NCI-H82 treated with DMSO at 0.1 percent for 48 hours (cell line): ENCODE results near the gene ZCCHC8.
"Not testable (repeated sequence)": the region's sequence is repeated elsewhere in the genome, so short reads cannot be mapped to it uniquely, and the experiment has no call there.

Experiments
- DNase-seq: peaks from one replicate; lab custom pipeline; 2025; ENCODE audit not compliant: unreplicated experiment; lab: John Stamatoyannopoulos, UW

ZCCHC8 gene

DNA sequence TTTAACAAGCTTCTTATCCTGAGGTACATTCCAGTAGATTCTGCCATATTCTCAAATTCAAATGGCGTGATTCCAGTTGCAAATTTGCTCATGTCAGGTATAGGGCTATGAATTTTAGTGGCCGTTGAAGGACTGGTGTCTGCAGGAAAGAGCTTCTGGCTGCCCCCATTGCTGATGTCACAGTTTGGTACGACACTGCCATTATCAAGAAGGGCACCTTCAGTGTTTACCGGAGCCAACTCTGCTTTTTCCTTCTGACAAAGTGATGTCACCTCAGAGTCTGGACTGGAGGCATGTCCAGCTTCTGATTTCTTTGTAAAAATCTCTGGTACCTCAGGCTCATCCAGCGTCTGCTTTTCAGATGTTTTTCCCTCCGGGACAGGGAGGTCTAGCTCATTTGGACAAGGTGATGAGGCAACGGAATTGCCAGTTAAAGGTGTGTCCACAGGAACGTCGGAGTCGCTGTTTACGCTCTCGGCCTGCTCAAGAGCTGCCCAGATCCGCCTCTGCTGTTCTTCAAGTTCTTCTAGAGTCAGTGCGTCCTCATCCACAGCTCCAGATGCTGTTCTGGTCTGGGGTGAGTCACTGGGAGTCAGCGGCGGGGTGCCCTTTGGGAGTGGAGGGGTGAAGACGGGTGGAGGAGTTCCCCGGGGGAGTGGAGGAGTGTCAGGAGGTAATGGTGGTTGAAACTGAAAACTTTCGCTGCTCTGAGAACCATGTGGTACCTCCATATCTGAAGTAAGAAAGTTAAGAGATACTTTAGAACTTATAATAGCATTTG lies 27.0 kb downstream of the ZCCHC8 start:
- DNase-seq = no peak

DNA sequence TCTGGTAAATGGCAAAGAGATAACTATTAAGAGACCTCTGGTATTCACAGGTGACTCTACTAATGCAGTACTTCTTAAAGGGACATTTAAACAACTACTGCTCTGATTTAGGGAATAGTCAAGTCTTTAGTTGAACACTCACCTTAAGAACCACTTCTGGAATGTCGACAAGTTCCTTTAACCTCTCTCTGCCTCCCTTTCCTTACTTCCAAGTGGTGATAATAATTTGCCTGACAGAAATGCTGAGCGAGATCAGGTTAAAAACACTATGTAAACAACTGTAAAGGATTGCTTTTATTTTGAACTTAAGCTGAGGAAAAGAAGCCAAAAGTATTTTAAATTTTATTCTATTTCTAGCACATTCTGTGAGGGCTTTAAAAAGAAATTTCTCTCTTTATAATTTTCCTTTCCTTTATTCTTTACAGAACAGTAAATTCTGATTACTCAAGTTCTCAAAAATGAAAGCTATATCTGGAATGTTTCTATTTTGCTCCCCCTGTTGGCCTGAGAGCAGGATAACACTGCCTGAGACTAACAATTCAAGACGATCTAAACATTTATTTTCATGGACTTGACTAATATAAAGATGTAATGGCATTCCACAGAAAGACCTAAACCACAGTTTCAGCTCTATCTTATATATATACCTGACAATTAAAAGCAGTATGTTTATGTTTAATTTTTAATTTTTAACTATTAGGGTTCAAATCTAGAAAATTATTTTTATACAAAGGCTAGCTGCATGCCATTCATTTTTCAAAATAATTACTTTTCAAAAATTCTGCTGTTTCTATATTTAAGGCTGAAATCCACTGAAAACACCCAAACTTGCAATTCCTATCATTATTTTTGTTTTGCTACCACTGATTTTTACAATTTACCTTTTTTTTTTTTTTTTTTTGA lies 29.2 kb downstream of the ZCCHC8 start:
- DNase-seq = peak; percentile 22

DNA sequence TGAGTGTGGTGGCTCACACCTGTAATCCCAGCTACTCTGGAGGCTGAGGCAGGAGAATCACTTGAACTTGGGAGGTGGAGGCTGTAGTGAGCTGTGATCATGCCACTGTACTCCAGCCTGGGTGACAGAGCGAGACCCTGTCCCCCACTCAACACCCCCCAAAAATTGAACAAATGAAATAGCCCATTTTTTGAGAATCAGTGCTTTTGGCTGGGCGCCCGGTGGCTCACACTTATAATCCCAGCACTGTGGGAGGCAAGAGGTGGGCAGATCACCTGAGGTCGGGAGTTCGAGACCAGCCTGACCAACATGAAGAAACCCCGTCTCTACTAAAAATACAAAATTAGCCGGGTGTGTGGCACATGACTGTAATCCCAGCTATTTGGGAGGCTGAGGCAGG lies 30.2 kb downstream of the ZCCHC8 start:
- DNase-seq = not testable (repeated sequence)

DNA sequence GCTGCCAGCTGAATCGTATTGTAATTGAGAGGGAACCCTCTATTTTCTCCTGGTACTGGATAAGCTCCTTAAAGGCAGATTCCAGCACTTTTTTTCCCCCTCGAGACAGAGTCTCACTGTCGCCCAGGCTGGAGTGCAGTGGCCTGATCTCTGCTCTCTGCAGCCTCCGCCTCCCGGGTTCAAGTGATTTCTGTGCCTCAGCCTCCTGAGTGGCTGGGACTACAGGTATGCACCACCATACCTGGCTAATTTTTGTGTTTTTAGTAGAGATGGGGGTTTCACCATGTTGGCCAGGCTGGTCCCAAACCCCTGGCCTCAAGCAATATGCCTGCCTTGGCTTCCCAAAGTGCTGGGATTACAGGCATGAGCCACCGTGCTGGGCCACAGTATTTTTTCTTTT lies 30.9 kb downstream of the ZCCHC8 start:
- DNase-seq = peak; percentile 11

DNA sequence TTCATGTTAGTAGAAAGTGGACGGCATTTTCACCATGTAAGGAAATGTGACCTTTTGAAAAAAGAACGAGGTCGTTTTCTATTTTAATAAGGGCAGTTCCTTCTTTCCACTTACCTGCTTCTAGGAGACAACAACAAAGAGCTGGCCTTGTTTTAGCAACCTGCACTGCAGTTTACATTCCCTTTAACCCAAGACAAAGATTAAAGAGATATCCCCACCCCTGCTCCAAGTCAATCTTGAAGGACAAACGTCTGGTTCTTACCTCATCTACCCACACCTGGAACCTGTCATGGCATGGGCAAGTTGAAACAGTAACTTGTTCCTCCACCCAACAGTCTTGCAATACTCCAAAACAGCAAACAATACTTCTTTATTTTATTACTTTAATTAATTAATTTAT lies 32.7 kb downstream of the ZCCHC8 start:
- DNase-seq = no peak

DNA sequence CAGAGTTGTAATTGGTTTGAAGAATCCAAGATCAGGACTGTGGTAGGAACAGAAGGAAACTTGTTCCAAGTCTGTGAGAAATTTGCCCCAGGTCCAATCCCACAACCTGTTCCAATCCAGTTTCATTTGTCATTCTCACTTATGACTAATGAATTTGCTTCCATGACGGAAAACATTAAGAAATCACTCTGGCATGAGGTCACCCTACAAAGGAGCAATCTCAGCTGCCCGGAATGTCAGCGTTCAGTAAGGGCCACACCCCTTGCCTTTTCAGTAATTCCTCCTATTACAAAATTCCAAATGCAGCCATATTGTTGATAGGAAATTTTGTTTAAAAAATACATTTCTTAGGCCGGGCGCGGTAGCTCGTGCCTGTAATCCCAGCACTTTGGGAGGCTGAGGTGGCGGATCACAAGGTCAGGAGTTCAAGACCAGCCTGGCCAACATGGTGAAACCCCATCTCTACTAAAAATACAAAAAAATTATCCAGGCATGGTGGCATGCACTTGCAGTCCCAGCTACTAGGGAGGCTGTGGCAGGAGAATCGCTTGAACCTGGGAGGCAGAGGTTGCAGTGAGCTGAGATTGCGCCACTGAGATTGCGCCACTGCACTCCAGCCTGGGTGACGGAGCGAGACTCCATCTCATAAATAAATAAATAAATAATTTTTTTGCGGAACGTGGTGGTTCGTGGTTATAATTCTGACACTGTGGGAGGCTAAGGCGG lies 36.3 kb downstream of the ZCCHC8 start:
- DNase-seq = not testable (repeated sequence)

DNA sequence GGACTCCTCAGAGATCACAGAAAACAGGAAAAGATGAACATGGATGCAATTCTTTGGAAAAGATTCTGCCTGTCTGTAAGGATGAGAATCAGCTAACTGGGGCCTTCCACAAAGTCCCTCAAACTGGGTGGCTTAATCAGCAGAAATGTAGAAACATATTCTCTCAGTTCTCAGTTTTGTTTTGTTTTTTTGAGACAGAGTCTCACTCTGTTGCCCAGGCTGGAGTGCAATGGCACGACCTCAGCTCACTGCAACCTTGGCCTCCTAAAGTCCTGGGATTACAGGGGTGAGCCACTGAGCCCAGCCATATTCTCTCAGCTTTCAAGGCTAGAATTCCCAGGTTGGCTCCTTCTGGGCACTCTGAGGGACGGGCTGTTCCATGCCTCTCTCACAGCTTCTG lies 40.1 kb downstream of the ZCCHC8 start:
- no peak for DNase-seq

DNA sequence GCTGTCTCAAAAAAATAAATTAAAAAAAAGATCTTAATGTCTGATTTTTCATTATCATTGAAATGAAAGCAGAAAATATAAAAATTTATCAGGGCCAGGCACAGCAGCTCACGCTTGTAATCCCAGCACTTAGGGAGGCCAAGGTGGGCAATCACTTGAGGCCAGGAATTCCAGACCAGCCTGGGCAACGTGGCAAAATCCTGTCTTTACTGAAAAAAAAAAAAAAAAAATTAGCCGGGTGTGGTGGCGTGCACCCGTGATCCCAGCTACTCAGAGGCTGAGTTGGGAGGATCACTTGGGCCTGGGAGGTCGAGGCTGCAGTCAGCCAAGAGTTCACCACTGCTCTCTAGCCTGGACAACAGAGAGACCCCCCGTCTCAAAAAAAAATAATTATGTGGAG lies 40.7 kb downstream of the ZCCHC8 start:
- no peak for DNase-seq

DNA sequence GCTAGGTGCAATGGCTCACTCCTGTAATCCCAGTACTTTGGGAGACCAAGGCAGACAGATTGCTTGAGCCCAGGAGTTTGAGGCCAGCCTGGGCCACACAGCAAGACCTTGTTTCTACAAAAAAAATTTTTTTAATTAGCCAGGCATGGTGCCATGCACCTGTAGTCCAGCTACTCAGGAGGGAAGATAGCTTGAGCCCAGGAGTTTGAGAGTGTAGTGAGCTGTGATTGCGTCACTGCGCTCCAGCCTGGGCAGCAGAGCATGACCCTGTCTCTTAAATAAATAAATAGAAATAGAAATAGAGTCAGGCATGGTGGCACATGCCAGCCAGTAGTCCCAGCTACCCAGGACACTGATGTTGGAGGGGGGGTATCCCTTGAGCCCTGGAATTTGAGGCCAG lies 41.5 kb downstream of the ZCCHC8 start:
- no peak for DNase-seq

DNA sequence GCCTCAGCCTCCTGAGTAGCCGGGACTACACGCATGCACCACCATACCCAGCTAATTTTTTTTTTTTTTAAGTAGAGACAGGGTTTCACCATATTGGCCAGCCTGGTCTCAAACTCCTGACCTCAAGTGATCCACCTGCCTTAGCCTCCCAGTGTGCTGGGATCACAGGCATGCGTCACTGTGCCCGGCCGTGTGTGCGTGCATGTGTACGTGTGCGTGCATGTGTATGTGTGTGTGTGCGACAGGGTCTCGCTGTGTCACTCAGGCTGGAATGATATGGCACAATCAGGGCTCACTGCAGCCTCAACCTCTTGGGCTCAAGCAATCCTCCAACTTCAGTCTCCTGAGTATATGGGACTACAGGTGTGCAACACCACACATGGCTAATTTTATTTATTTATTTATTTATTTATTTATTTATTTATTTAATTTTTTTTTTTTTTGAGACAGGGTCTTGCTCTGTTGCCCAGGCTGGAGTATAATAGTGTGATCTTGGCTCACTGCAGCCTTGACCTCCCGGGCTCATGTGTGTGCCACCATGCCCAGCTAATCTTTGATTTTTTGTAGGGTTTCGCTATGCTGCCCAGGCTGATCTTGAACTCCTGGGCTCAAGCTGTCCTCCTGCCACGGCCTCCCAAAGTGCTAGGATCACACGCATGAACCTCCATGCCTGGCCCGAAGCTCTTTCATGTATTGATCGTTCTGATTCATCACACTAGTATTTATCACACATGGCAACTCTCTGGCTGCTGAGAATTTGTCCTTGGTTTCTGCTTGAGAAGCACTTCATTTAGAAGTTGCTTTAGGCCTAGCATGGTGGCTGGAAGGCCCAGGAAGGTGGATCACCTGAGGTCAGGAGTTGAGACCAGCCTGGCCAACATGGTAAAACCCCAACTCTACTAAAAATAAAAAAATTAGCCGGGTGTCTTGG lies 42.4 kb downstream of the ZCCHC8 start:
- DNase-seq = no peak

DNA sequence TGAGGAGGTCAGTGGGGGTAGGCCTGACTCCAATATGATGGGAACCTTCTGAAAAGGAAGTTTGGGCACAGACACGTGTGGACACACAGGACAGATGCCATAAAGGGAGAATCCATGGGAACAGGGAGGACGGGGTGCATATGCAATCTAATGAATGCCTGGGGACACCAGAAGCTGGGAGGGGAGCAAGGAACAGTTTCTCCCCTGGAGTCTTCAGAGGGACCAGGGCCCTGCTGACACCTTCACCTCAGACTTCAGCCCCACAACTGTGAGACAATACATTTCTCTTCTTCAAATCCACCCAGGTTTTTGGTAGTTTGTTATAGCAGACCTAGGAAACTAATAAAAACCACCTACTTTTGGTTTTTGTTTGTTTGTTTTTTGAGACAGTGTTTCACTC lies 43.1 kb downstream of the ZCCHC8 start:
- DNase-seq = no peak

DNA sequence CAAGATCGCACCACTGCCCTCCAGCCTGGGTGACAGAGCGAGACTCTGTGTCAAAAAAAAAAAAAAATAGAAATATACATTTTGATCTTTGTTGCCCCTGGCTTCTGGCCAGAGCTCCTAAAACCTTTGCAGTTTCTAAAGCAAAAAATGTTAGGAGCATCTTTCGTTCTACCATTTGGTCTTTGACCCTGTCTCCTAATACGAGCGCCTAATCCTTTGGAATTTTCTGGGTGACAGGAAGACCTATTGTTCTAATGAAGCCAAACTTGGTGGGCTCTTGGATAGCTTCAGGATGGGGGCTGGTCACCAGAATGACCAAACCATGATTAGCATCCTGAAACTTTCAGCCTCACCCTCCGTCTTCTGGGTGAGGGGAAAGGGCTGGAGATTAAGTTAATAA lies 46.0 kb downstream of the ZCCHC8 start:
- DNase-seq = no peak

DNA sequence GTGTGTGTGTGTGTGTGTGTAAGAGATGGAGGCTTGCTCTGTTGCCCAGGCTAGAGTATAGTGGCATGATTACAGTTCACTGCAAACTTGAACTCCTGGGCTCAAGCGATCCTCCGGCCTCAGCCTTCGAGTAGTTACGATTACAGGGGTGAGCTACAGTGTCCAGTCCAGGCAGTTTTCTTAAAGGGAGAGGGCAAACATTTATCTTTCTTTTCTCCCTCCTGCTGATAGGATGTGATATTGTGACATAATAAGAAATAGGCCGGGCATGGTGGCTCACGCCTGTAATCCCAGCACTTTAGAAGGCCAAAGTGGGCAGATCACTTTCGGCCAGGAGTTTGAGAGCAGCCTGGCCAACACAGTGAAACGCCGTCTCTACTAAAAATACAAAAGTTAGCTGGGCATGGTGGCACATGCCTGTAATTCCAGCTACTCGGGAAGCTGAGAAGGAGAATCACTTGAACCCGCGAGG lies 46.4 kb downstream of the ZCCHC8 start:
- no peak for DNase-seq

DNA sequence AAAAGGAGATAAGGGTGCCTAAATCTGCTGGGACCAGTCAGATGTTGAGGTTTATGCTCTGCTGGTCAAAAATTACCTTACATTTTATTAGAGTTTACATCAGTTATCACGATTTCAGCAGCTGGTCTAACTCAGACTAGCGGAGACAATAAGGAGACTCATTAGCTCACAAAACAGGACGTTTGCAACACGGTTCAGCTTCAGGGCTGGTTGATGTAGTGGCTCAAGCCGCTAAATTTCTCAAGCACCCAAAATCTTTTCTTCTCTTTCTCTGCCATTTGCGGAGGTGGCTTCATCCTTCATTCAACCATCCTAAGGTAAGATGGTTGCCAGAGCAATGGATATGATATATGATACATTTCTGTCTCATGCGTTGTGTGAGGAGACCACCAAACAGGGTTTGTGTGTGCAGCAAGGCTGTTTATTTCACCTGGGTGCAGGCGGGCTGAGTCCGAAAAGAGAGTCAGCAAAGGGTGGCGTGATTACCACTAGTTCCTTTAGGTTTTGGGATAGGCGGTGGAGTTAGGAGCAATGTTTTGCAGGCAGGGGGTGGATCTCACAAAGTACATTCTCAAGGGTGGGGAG lies 47.9 kb downstream of the ZCCHC8 start:
- DNase-seq = no peak

DNA sequence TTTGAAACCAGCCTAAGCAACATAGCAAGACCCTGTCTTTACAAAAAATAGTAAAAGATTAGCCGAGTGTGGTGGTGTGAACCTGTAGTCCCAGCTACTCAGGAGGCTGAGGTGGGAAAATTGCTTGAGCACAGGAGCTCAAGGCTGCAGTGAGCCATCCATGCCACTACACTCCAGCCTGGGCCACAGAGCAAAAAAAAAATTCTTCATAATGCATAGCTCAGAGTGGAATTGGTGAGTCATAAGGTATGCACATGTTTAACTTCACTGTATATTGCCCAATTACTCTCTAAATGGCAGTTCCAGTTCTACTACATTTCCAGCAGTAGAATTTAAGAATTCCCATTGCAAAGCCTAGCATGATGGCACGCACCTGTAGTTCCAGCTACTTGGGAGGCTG lies 51.4 kb downstream of the ZCCHC8 start:
- DNase-seq = no peak

DNA sequence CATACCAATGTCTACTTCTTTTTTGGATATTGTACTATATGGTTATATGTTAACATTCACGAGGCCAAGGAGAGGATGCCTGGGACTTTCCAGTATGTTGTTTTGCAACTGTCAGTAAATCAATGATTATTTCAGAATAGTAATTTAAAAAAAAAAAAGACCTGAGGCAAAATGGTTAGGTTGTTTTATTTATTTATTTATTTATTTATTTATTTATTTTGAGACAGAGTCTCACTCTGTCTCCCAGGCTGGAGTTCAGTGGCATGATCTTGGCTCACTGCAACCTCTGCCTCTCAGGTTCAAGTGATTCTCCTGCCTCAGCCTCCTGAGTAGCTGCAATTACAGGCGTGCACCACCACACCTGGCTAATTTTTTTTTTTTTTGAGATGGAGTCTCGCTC lies 52.9 kb downstream of the ZCCHC8 start:
- not testable (repeated sequence) for DNase-seq

DNA sequence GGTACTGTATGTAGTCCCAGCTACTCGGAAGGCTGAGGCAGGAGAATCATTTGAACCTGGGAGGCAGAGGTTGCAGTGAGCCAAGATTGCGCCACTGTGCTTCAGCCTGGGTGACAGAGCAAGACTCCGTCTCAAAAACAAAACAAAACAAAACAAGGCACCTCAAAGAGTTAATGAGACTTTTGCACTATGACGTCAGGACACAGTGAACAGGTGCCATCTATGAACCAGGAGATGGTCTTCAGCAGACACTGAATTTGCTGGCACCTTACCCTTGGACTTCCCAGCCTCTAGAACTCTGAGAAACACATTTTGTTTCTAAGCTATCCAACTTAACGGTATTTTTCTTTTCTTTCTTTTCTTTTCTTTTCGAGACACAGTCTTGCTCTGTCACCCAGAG lies 54.3 kb downstream of the ZCCHC8 start:
- DNase-seq = not testable (repeated sequence)

DNA sequence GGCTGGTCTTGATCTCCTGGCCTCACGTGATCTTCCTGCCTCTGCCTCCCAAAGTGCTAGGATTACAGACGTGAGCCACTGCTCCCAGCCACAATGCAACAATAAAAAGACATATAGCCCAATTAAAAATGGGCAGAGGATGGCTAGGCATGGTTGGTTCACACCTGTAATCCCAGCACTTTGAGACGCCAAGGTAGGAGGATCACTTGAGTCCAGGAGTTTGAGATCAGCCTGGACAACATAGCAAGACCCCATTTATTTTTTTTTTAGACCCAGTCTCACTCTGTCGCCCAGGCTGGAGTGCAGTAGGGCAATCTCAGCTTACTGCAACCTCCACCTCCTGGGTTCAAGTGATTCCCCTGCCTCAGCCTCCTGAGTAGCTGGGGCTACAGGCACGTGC lies 56.7 kb downstream of the ZCCHC8 start:
- DNase-seq = not testable (repeated sequence)

DNA sequence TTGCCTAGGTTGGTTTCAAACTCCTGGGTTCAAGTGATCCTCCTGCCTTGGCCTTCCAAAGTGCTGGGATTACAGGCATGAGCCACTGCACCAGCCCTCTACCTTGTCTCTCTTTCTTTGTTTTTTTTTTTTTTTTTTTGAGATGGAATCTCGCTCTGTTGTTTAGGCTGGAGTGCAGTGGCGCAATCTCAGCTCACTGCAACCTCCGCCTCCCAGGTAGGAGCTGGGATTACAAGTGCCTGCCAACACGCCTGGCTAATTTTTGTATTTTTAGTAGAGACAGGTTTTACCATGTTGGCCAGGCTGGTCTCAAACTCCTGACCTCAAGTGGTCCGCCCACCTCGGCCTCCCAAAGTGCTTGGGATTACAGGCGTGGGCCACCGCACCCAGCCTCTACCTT lies 61.9 kb downstream of the ZCCHC8 start:
- DNase-seq = not testable (repeated sequence)

DNA sequence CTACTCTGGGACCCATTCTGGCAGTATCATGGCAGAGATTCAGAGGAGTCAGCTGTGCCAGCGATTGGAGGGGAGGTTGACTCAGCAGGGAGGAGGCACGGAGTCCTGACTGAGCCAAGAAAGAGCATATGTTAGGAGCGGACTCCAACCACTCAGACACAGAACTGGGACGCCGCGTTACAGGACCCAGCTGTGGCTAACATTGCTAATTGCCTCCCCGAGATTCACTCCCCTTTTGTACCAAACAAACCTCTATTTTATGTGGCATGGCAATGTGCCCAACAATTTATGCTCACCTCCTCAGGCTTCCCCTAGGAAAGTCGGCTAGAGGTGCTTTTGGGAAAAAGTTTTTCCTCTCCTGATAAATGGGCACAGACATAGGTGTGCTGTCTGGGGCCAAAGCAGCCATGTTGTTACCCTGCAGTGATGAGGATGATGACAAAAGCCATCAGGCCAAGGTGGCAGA lies 63.0 kb downstream of the ZCCHC8 start:
- DNase-seq = no peak
